Natural killer cell treated with Interleukin-12 subunit alpha and Interleukin-12 subunit beta and Interleukin-15 and Interleukin-18, amount 100 ng/mL, for 72 hours (primary cell): ENCODE results near the gene SUN3. TPM values are rescaled to one million over a fixed set of nuclear protein-coding genes. Genes with fewer than 3 reads are reported as not detected.

Source experiments
- ATAC-seq, 2 donors: fragments of 150-1000 bp; cut with Tn5 transposase in 1 of 2; sonication (Bioruptor Pico), chemical (Tn5 transposase) in 1 of 2; 2 replicates each; pipeline ENCODE4 v1.10.0; 2021
- DNase-seq: peaks from one replicate; pipeline ENCODE4 v3.0.0; 2022; ENCODE audit warnings: low spot score
- H3K27ac Mint-ChIP-seq, 2 donors: 1 replicate in 1 of 2; 2 replicates in 1 of 2; pipeline ENCODE4 v1.8.0; 2022; ENCODE audit warnings: mixed read lengths in 2 of 2, mild to moderate bottlenecking in 1 of 2, moderate library complexity in 1 of 2
- H3K27me3 Mint-ChIP-seq, 2 donors: 1 replicate in 1 of 2; 2 replicates in 1 of 2; pipeline ENCODE4 v1.8.0; 2022; ENCODE audit warnings: mixed read lengths in 2 of 2
- H3K36me3 Mint-ChIP-seq: one replicate; pipeline ENCODE4 v1.8.0; 2022; ENCODE audit warnings: mixed read lengths
- H3K4me1 Mint-ChIP-seq, 2 donors: 1 replicate in 1 of 2; 2 replicates in 1 of 2; pipeline ENCODE4 v1.8.0; 2022; ENCODE audit warnings: low read depth in 2 of 2, mixed read lengths in 2 of 2, mild to moderate bottlenecking in 1 of 2
- H3K4me3 Mint-ChIP-seq: one replicate; pipeline ENCODE4 v1.8.0; 2022; ENCODE audit warnings: mixed read lengths
- H3K9me3 Mint-ChIP-seq: 2 replicates; pipeline ENCODE4 v1.8.0; 2022; ENCODE audit warnings: mixed read lengths
- total RNA-seq, 2 donors: library from RNA; stranded (reverse); gene quantifications; one replicate each; pipeline ENCODE4 v1.2.3, GENCODE V29; 2022

The SUN3 gene
- total RNA-seq, 2 donors from 2014 or later = 0.71 TPM; not detected in 1

- Mint-ChIP-seq H3K27me3 (no peaks in the 10 kb centered on the region), H3K4me3 (no peak overlapping the region), H3K27ac (peak overlapping the region in 1 of 2 donors; percentile 70), H3K36me3 (no peaks in the 10 kb centered on the region), H3K9me3 (no peaks in the 10 kb centered on the region), H3K4me1 (peaks cover 26 to 38% of the 10 kb centered on the region in 2 donors)
- ATAC-seq = no peak
- no peak for DNase-seq
Observed at GRCh38 chr7:48042636-48043035, 13.7 kb upstream of the SUN3 start.

- Mint-ChIP-seq H3K9me3 (no peaks in the 10 kb centered on the region), H3K27ac (peak overlapping the region in 1 of 2 donors; percentile 70), H3K27me3 (peaks cover 0 to 1% of the 10 kb centered on the region in 2 donors), H3K4me1 (peaks cover 26 to 38% of the 10 kb centered on the region in 2 donors), H3K4me3 (no peak overlapping the region), H3K36me3 (no peaks in the 10 kb centered on the region)
- ATAC-seq (no peak), DNase-seq (no peak)
Observed at GRCh38 chr7:48042216-48042615, 13.3 kb upstream of the SUN3 start.

- H3K4me1 Mint-ChIP-seq = peaks cover 26 to 32% of the 10 kb centered on the region in 2 donors
- H3K27me3 Mint-ChIP-seq = peaks cover 3 to 7% of the 10 kb centered on the region in 2 donors
- H3K36me3 Mint-ChIP-seq = no peaks in the 10 kb centered on the region
- DNase-seq (no peak), ATAC-seq (no peak)
- no peak overlapping the region for H3K4me3 Mint-ChIP-seq
- no peaks in the 10 kb centered on the region for H3K9me3 Mint-ChIP-seq
- H3K27ac Mint-ChIP-seq = peak overlapping the region; percentile 42 to 70
Observed at GRCh38 chr7:48041653-48041970, 12.7 kb upstream of the SUN3 start.

- Mint-ChIP-seq H3K36me3 (no peaks in the 10 kb centered on the region), H3K4me1 (peaks cover 24 to 31% of the 10 kb centered on the region in 2 donors), H3K9me3 (no peaks in the 10 kb centered on the region), H3K27ac (peak overlapping the region; percentile 42 to 70), H3K27me3 (peaks cover 4 to 12% of the 10 kb centered on the region in 2 donors), H3K4me3 (peak overlapping the region; percentile 32)
- DNase-seq (no peak), ATAC-seq (no peak)
Observed at GRCh38 chr7:48040944-48041652, 12.2 kb upstream of the SUN3 start.

- Mint-ChIP-seq H3K36me3 (no peaks in the 10 kb centered on the region), H3K4me3 (no peak overlapping the region), H3K27ac (no peak overlapping the region), H3K4me1 (peaks cover 16 to 24% of the 10 kb centered on the region in 2 donors), H3K9me3 (no peaks in the 10 kb centered on the region), H3K27me3 (peaks cover 6 to 12% of the 10 kb centered on the region in 2 donors)
- no peak for DNase-seq
- ATAC-seq = no peak
Observed at GRCh38 chr7:48038815-48039506, 10.1 kb upstream of the SUN3 start.

GRCh38 chr7:48035967-48036478, 7.1 kb upstream of the SUN3 start:
- Mint-ChIP-seq H3K27ac (peak overlapping the region; percentile 40 to 81), H3K27me3 (peaks cover 14 to 27% of the 10 kb centered on the region in 2 donors), H3K36me3 (no peaks in the 10 kb centered on the region), H3K4me1 (peaks cover 9 to 10% of the 10 kb centered on the region in 2 donors), H3K9me3 (no peaks in the 10 kb centered on the region), H3K4me3 (peak overlapping the region; percentile 90)
- ATAC-seq (peak; percentile 1 to 2), DNase-seq (no peak)

- Mint-ChIP-seq H3K27me3 (peaks cover 15 to 32% of the 10 kb centered on the region in 2 donors), H3K27ac (peak within 1 kb of the TSS; percentile 40 to 81), H3K9me3 (no peaks in the 10 kb centered on the region), H3K4me1 (peaks cover 8 to 9% of the 10 kb centered on the region in 2 donors), H3K4me3 (peak within 1 kb of the TSS; percentile 90), H3K36me3 (no peaks in the 10 kb centered on the region)
- ATAC-seq (peak; percentile 100), DNase-seq (peak; percentile 94)
Observed at GRCh38 chr7:48035301-48035966, 6.5 kb upstream of the SUN3 start, which contains the start of gene C7orf57. Gene C7orf57 (plus strand): TSS chr7:48035543. CDS start chr7:48036309, 766 bp downstream.

- Mint-ChIP-seq H3K9me3 (no peaks in the 10 kb centered on the region), H3K4me3 (no peak overlapping the region), H3K27ac (no peak overlapping the region), H3K27me3 (peaks cover 26 to 48% of the 10 kb centered on the region in 2 donors), H3K36me3 (no peaks in the 10 kb centered on the region), H3K4me1 (peaks cover 8 to 9% of the 10 kb centered on the region in 2 donors)
- ATAC-seq (no peak), DNase-seq (no peak)
Observed at GRCh38 chr7:48033922-48034321, 5.0 kb upstream of the SUN3 start.

- no peak overlapping the region for H3K27ac Mint-ChIP-seq
- no peak overlapping the region for H3K4me3 Mint-ChIP-seq
- no peaks in the 10 kb centered on the region for H3K36me3 Mint-ChIP-seq
- no peaks in the 10 kb centered on the region for H3K9me3 Mint-ChIP-seq
- peaks cover 26 to 45% of the 10 kb centered on the region in 2 donors for H3K27me3 Mint-ChIP-seq
- ATAC-seq (no peak), DNase-seq (no peak)
- H3K4me1 Mint-ChIP-seq = peaks cover 5% of the 10 kb centered on the region in 2 donors
Observed at GRCh38 chr7:48031111-48031510, 2.2 kb upstream of the SUN3 start.

GRCh38 chr7:48025624-48026023, 3.3 kb downstream of the SUN3 start:
- Mint-ChIP-seq H3K9me3 (peaks cover 4% of the 10 kb centered on the region), H3K27me3 (peaks cover 26 to 32% of the 10 kb centered on the region in 2 donors), H3K4me3 (no peak overlapping the region), H3K27ac (no peak overlapping the region), H3K36me3 (peaks cover 18% of the 10 kb centered on the region), H3K4me1 (no peaks in the 10 kb centered on the region)
- ATAC-seq (no peak), DNase-seq (no peak)

GRCh38 chr7:48017674-48018073, 11.2 kb downstream of the SUN3 start:
- Mint-ChIP-seq H3K4me3 (no peak overlapping the region), H3K9me3 (no peaks in the 10 kb centered on the region), H3K27ac (no peak overlapping the region), H3K4me1 (no peaks in the 10 kb centered on the region), H3K27me3 (peaks cover 20 to 36% of the 10 kb centered on the region in 2 donors), H3K36me3 (peaks cover 23% of the 10 kb centered on the region)
- DNase-seq (no peak), ATAC-seq (no peak)

- peaks cover 14 to 31% of the 10 kb centered on the region in 2 donors for H3K27me3 Mint-ChIP-seq
- H3K27ac Mint-ChIP-seq = no peak overlapping the region
- no peaks in the 10 kb centered on the region for H3K9me3 Mint-ChIP-seq
- peaks cover 18% of the 10 kb centered on the region for H3K36me3 Mint-ChIP-seq
- no peaks in the 10 kb centered on the region for H3K4me1 Mint-ChIP-seq
- H3K4me3 Mint-ChIP-seq = no peak overlapping the region
- DNase-seq (no peak), ATAC-seq (no peak)
Observed at GRCh38 chr7:48016641-48017040, 12.3 kb downstream of the SUN3 start.

GRCh38 chr7:48011951-48012350, 17.0 kb downstream of the SUN3 start:
- H3K4me3 Mint-ChIP-seq = no peak overlapping the region
- no peaks in the 10 kb centered on the region for H3K9me3 Mint-ChIP-seq
- H3K36me3 Mint-ChIP-seq = no peaks in the 10 kb centered on the region
- H3K27ac Mint-ChIP-seq = no peak overlapping the region
- H3K4me1 Mint-ChIP-seq = no peaks in the 10 kb centered on the region
- no peak for DNase-seq
- H3K27me3 Mint-ChIP-seq = peaks cover 0 to 11% of the 10 kb centered on the region in 2 donors
- no peak for ATAC-seq
